ENCODE measurements around the gene MSI2.

MSI2 gene

DNA sequence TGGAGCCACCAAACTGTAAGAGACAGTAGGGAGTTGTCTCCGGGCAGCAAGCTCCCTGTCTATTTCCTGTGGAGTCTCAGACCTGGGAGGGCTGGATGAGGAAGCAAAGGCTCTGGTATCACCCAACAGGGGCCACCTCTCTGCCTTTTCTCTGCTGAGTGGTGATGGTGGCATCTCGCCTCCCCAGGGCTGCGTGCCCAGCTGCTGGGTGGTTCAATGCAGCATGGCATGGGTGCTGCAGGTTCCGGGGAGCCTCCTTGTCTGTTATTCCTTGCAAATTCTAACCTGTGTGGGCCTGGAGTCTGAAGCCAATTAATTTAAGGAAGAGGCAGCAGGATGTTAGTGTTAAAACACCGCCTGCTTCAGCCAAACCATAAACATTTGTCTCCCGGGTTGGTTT lies 410.6 kb downstream of the MSI2 start:
- Histone ChIP-seq H3K9me2 (replicated peaks; ENCODE audit: insufficient read depth, low read length) (no peaks in the 10 kb centered on the region), H3F3A (ENCODE audit: insufficient read depth) (no peaks in the 10 kb centered on the region), H3K27ac (ENCODE audit: low read depth, low read length) (no peak overlapping the region), H4K20me1 (ENCODE audit: low read depth, low read length) (no peaks in the 10 kb centered on the region), H3K4me3 (ENCODE audit: insufficient read depth, low read length, poor library complexity, severe bottlenecking) (no peak overlapping the region), H3K9me3 (ENCODE audit: insufficient read depth, low read length) (no peaks in the 10 kb centered on the region), H3K36me3 (ENCODE audit: low read length) (no peaks in the 10 kb centered on the region), H3K4me2 (ENCODE audit: low read depth, low read length, poor library complexity, severe bottlenecking) (no peak overlapping the region), H3K79me2 (ENCODE audit: insufficient read depth, low read length) (no peaks in the 10 kb centered on the region), H2AFZ (ENCODE audit: low read depth, low read length, severe bottlenecking) (no peak overlapping the region), H3K27me3 (ENCODE audit: low read length) (no peaks in the 10 kb centered on the region), H3K9ac (ENCODE audit: low read length) (no peak overlapping the region)
- TF ChIP-seq, protein P1, sequence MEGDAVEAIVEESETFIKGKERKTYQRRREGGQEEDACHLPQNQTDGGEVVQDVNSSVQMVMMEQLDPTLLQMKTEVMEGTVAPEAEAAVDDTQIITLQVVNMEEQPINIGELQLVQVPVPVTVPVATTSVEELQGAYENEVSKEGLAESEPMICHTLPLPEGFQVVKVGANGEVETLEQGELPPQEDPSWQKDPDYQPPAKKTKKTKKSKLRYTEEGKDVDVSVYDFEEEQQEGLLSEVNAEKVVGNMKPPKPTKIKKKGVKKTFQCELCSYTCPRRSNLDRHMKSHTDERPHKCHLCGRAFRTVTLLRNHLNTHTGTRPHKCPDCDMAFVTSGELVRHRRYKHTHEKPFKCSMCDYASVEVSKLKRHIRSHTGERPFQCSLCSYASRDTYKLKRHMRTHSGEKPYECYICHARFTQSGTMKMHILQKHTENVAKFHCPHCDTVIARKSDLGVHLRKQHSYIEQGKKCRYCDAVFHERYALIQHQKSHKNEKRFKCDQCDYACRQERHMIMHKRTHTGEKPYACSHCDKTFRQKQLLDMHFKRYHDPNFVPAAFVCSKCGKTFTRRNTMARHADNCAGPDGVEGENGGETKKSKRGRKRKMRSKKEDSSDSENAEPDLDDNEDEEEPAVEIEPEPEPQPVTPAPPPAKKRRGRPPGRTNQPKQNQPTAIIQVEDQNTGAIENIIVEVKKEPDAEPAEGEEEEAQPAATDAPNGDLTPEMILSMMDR (IDR thresholded peaks at IDR 0.05; ENCODE audit: insufficient read depth, low read length, poor library complexity, severe bottlenecking): no peak
- TF ChIP-seq EZH2phosphoT487 (conservative IDR thresholded peaks at IDR 0.05; ENCODE audit: low read length): no peak

DNA sequence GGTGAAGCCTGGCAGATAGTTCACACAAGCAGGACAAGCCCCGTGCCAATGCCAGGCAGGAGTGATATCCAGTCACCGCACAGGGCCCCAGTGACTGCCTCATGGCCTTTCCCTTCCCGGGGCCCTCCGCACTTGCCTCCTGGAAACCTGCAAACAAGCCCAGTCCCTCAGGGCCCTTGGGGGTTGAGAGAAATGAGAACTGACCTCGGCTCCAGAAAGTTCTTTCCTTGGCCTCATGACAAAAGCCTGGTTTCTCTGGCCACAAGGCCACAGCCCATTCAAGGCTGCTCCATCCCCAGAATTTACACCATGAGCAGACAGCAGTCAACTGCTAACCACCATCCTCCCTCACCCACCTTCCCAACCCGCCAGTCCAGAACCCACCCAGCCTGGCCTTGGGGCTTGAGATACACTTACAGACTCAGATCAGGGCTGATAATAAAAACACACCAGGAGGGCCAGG lies 411.2 kb downstream of the MSI2 start:
- no peaks in the 10 kb centered on the region for H3K79me2 ChIP-seq (ENCODE audit: insufficient read depth, low read length)
- no peaks in the 10 kb centered on the region for H3K36me3 ChIP-seq (ENCODE audit: low read length)
- H3K27ac ChIP-seq (ENCODE audit: low read depth, low read length): no peak overlapping the region
- no peak overlapping the region for H3K4me2 ChIP-seq (ENCODE audit: low read depth, low read length, poor library complexity, severe bottlenecking)
- H3K4me3 ChIP-seq (ENCODE audit: insufficient read depth, low read length, poor library complexity, severe bottlenecking): no peak overlapping the region
- no peaks in the 10 kb centered on the region for H3K9me3 ChIP-seq (ENCODE audit: insufficient read depth, low read length)
- no peaks in the 10 kb centered on the region for H4K20me1 ChIP-seq (ENCODE audit: low read depth, low read length)
- H3K27me3 ChIP-seq (ENCODE audit: low read length): no peaks in the 10 kb centered on the region
- H3K9me2 ChIP-seq (replicated peaks; ENCODE audit: insufficient read depth, low read length): no peaks in the 10 kb centered on the region
- H3F3A ChIP-seq (ENCODE audit: insufficient read depth): no peaks in the 10 kb centered on the region
- H2AFZ ChIP-seq (ENCODE audit: low read depth, low read length, severe bottlenecking): no peak overlapping the region
- TF ChIP-seq, protein P1 (IDR thresholded peaks at IDR 0.05; ENCODE audit: insufficient read depth, low read length, poor library complexity, severe bottlenecking): no peak
- no peak for TF ChIP-seq EZH2phosphoT487 (conservative IDR thresholded peaks at IDR 0.05; ENCODE audit: low read length)
- no peak overlapping the region for H3K9ac ChIP-seq (ENCODE audit: low read length)

DNA sequence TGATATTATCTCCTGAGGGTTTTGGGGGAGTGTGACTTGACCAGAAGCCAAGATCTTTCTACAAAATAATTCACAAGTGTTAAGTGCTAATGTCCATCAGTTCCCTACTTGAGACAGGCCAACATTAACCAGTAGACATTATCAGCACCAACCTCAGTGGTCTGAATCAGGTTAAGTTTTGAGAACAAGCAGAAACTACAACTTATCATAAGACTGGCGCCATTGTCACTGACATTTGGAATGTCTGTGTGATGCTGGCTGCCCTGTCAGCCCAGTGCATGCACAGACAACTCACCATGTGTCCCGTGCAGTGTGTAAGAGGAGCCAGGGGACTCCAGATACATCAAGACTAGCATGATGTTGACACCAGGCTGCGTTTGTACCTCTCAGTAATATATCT lies 412.0 kb downstream of the MSI2 start:
- H3K9me2 ChIP-seq (replicated peaks; ENCODE audit: insufficient read depth, low read length): no peaks in the 10 kb centered on the region
- H3K9ac ChIP-seq (ENCODE audit: low read length): no peak overlapping the region
- no peak overlapping the region for H3K4me3 ChIP-seq (ENCODE audit: insufficient read depth, low read length, poor library complexity, severe bottlenecking)
- H3K79me2 ChIP-seq (ENCODE audit: insufficient read depth, low read length): no peaks in the 10 kb centered on the region
- no peak overlapping the region for H3K27ac ChIP-seq (ENCODE audit: low read depth, low read length)
- H3K27me3 ChIP-seq (ENCODE audit: low read length): no peaks in the 10 kb centered on the region
- H3K4me2 ChIP-seq (ENCODE audit: low read depth, low read length, poor library complexity, severe bottlenecking): no peak overlapping the region
- H3K9me3 ChIP-seq (ENCODE audit: insufficient read depth, low read length): no peaks in the 10 kb centered on the region
- no peak overlapping the region for H2AFZ ChIP-seq (ENCODE audit: low read depth, low read length, severe bottlenecking)
- no peaks in the 10 kb centered on the region for H3K36me3 ChIP-seq (ENCODE audit: low read length)
- no peaks in the 10 kb centered on the region for H3F3A ChIP-seq (ENCODE audit: insufficient read depth)
- no peak for TF ChIP-seq EZH2phosphoT487 (conservative IDR thresholded peaks at IDR 0.05; ENCODE audit: low read length)
- TF ChIP-seq, protein P1 (IDR thresholded peaks at IDR 0.05; ENCODE audit: insufficient read depth, low read length, poor library complexity, severe bottlenecking): no peak
- H4K20me1 ChIP-seq (ENCODE audit: low read depth, low read length): no peaks in the 10 kb centered on the region

Data from SU-DHL-6 (cell line).